ENCODE results near the gene HPCAL1. TPM values are rescaled to one million over a fixed set of nuclear protein-coding genes. Genes with fewer than 3 reads are reported as not detected.

Gene HPCAL1
- total and polyA plus RNA-seq, 8 donors = 22.1 to 32.7 (median 26.4) TPM

- Histone ChIP-seq H3K36me3 (no peaks in the 10 kb centered on the region), H3K4me1 (peaks cover 10 to 18% (median 12%) of the 10 kb centered on the region in 3 donors), H3K9me3 (no peaks in the 10 kb centered on the region), H3K27ac (no peak overlapping the region), H3K27me3 (no peaks in the 10 kb centered on the region), H3K4me3 (no peak overlapping the region)
- 90 to 92% methylated on average over 16 of the region's 16 CpGs for WGBS, 2 donors
- DNase-seq = no peak
- no peak for FAIRE-seq
- TF ChIP-seq CTCF (IDR thresholded peaks at IDR 0.05) = no peak
- intact Hi-C loops (cut with DNase I) = no loop called here
- ATAC-seq = no peak
These were observed 18.4 kb upstream of the HPCAL1 start for GRCh38 chr2:10284108-10284870.

- H3K4me1 ChIP-seq = peaks cover 10 to 18% (median 12%) of the 10 kb centered on the region in 3 donors
- no peaks in the 10 kb centered on the region for H3K27me3 ChIP-seq
- no peak for TF ChIP-seq CTCF (IDR thresholded peaks at IDR 0.05)
- 71 to 72% methylated on average over 5 of the region's 5 CpGs for WGBS, 2 donors
- ATAC-seq (no peak), FAIRE-seq (no peak), DNase-seq (no peak)
- no peak overlapping the region for H3K4me3 ChIP-seq
- H3K36me3 ChIP-seq = no peaks in the 10 kb centered on the region
- intact Hi-C loops (cut with DNase I) = no loop called here
- H3K9me3 ChIP-seq = no peaks in the 10 kb centered on the region
- H3K27ac ChIP-seq = peak overlapping the region in 3 of 4 donors; percentile 43 to 55 (median 45)
These were observed 17.5 kb upstream of the HPCAL1 start for GRCh38 chr2:10285191-10285555.

- no peak for FAIRE-seq
These were observed 17.0 kb upstream of the HPCAL1 start for GRCh38 chr2:10285556-10286198.

GRCh38 chr2:10286216-10287037, 16.3 kb upstream of the HPCAL1 start:
- Histone ChIP-seq H3K4me3 (no peak overlapping the region), H3K4me1 (peaks cover 10 to 18% (median 12%) of the 10 kb centered on the region in 3 donors), H3K27ac (peak overlapping the region; percentile 29 to 55 (median 44)), H3K27me3 (no peaks in the 10 kb centered on the region), H3K36me3 (no peaks in the 10 kb centered on the region), H3K9me3 (no peaks in the 10 kb centered on the region)
- FAIRE-seq = no peak
- ATAC-seq = peak; percentile 63 to 80 (median 69)
- no peak for TF ChIP-seq CTCF (IDR thresholded peaks at IDR 0.05)
- 36 to 49% methylated on average over 27 of the region's 27 CpGs for WGBS, 2 donors
- DNase-seq = peak; percentile 62 to 89 (median 74)
- intact Hi-C loops (cut with DNase I) = no loop called here

More at GRCh38 chr2:10285556-10286198, 17.0 kb upstream of the HPCAL1 start:
- WGBS, 2 donors = 42 to 52% methylated on average over 15 to 17 of the region's 17 CpGs
- ATAC-seq (peak; percentile 85 to 94 (median 91)), DNase-seq (peak; percentile 79 to 90 (median 86))
- Histone ChIP-seq H3K4me1 (peaks cover 10 to 18% (median 12%) of the 10 kb centered on the region in 3 donors), H3K27me3 (no peaks in the 10 kb centered on the region), H3K36me3 (no peaks in the 10 kb centered on the region), H3K4me3 (no peak overlapping the region), H3K27ac (peak overlapping the region; percentile 29 to 55 (median 44)), H3K9me3 (no peaks in the 10 kb centered on the region)
- no peak for TF ChIP-seq CTCF (IDR thresholded peaks at IDR 0.05)
- intact Hi-C loops (cut with DNase I) = no loop called here
